MG63 (cell line): ENCODE results near the gene CRTC1. TPM values are rescaled to one million over a fixed set of nuclear protein-coding genes. Genes with fewer than 3 reads are reported as not detected.
A peak's percentile ranks its signal among the peaks of the same experiment; 100 is the strongest.

Experiments used
- DNase-seq: peaks from one replicate; pipeline ENCODE4 v3.0.0-alpha.2; 2020
- H3K27me3 ChIP-seq: fragments of 250-450 bp; sonication (Bioruptor Pico); 2 replicates; pipeline ENCODE4 v1.5.1; 2020; ENCODE audit warnings: mild to moderate bottlenecking, moderate library complexity
- H3K36me3 ChIP-seq: fragments of 250-450 bp; sonication (Bioruptor Pico); 2 replicates; pipeline ENCODE4 v1.5.1; 2020; ENCODE audit warnings: mild to moderate bottlenecking, moderate library complexity
- H3K4me3 ChIP-seq: fragments of 250-450 bp; sonication (Bioruptor Pico); 2 replicates; pipeline ENCODE4 v1.5.1; 2020; ENCODE audit warnings: mild to moderate bottlenecking, moderate library complexity
- H3K9me3 ChIP-seq: fragments of 250-450 bp; sonication (Bioruptor Pico); 2 replicates; pipeline ENCODE4 v1.5.1; 2020; ENCODE audit warnings: mild to moderate bottlenecking, moderate library complexity
- total RNA-seq: library from RNA; depleted of rRNA; stranded (reverse); fragments of >200 nt; shearing (Covaris generic); gene quantifications from 2 replicates; pipeline ENCODE4 v1.2.3, GENCODE V29; 2014; ENCODE audit warnings: low replicate concordance

Gene CRTC1
- total RNA-seq, 1 experiment from 2014 or later, result 3.6 TPM

DNA sequence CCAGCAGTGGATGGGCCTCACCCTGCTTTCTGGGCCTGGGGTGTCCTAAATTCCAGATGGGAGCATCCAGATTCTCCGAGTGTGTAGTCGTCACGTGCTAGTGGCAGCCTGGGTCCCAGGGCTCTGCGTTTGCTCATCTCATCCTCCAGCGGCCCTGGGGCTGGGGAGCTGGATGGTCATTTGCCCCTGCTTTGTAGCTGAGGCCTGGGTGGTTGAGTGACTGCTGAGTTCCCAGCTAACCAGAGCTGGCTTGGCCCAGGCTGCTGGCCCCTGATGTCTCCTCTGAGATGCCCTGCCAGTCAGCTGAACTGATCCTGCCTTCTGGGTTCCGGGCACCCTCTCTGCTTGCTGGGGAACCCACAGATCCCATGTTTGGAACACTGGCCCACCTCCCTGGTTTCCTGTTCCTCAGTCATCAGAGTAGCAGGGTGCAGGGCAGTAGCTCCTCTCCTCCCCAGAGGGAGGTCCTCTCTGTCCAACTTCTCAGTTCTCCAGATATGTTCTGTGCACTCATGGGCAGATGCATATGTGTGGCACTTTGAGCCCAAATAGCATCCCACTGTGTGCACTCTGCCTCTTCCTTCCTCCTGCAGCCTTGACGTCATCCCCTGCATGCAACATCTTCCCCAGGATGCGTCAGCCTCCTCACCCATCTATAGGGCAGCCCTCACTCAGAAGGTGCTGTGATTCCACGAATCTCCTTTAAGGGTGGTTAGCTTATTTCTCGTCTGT is 22.4 kb upstream of the CRTC1 start:
- no peaks in the 10 kb centered on the region for H3K9me3 ChIP-seq
- no peak for DNase-seq
- no peaks in the 10 kb centered on the region for H3K27me3 ChIP-seq
- no peaks in the 10 kb centered on the region; the same call in 1 of the 2 replicates for H3K36me3 ChIP-seq
- H3K4me3 ChIP-seq, result no peak overlapping the region

GRCh38 chr19:18662972-18663732 is 20.3 kb upstream of the CRTC1 start:
- Histone ChIP-seq H3K4me3 (no peak overlapping the region), H3K27me3 (no peaks in the 10 kb centered on the region), H3K9me3 (no peaks in the 10 kb centered on the region), H3K36me3 (peaks cover 4% of the 10 kb centered on the region)
- peak; percentile 70 for DNase-seq

DNA sequence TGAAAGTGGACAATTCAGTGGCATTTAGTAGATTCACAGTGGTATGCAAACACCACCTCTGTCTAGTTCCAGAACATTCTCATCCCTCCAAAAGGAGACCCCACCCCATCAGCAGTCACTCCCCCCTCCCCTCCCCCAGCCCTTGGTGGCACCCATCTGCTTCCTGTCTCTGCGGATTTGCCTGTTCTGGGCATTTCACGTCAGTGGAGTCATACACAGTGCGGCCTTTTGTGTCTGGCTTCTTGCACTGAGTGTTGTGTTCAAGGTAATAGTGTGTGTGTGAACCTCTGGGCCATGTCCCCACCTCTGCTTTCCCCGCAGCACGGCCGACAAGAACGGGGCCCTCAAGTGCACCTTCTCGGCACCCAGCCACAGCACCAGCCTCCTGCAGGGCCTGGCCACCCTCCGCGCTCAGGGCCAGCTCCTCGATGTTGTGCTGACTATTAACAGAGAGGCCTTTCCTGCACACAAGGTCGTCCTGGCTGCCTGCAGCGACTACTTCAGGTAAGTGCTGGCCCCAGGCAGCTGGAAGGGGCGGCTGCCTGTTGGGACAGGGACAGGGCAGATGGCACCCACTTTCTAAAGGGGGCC is 19.4 kb upstream of the CRTC1 start:
- H3K36me3 ChIP-seq, result peaks cover 6% of the 10 kb centered on the region
- DNase-seq, result no peak
- H3K27me3 ChIP-seq, result no peaks in the 10 kb centered on the region
- H3K4me3 ChIP-seq, result no peak overlapping the region
- H3K9me3 ChIP-seq, result no peaks in the 10 kb centered on the region

DNA sequence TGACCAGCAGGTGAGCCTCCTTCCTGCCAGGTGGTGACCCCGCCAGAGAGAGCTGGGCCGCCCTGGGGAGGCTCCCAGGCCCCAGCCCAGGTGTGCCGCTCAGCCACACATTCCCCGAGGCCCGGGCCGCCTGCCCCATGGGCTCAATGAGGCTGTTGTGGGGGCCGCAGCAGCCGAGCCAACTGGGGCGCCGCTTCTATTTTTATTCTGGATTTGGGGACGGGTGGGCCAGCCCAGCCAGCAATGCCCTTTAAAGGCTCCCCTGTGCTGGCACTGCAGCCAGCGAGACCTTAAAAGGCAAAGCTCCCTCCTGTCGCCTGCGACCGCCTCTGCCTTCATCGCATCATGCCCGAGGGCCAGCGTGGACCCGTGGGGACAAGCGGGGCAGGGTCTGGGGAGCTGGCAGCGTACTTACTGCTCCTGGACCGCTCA is 17.7 kb upstream of the CRTC1 start:
- Histone ChIP-seq H3K9me3 (no peaks in the 10 kb centered on the region), H3K27me3 (no peaks in the 10 kb centered on the region), H3K36me3 (peaks cover 12% of the 10 kb centered on the region), H3K4me3 (no peak overlapping the region)
- no peak for DNase-seq

DNA sequence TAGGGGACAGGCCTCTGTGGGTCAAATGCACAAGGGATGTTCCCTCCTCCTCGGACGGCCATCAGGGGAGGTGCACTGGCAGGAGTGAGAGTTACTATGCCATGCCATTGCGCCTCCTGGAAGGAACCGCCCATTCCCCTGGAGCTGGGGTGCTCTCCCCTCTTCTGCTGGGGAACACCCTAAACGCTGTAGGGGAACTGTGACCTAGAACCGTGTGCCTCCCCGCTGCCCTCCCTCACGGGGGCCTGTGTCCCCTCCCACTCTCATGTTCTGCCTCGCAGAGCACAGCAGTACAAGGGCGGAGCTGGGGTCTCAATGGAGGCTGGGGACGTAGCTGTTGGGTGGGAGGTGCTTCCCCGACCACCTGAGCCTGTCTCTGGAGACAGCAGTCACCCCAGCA is 17.2 kb upstream of the CRTC1 start:
- Histone ChIP-seq H3K9me3 (no peaks in the 10 kb centered on the region), H3K36me3 (peaks cover 13% of the 10 kb centered on the region), H3K4me3 (no peak overlapping the region), H3K27me3 (no peaks in the 10 kb centered on the region)
- DNase-seq, result no peak

- H3K9me3 ChIP-seq, result no peaks in the 10 kb centered on the region
- H3K36me3 ChIP-seq, result peaks cover 13% of the 10 kb centered on the region
- no peaks in the 10 kb centered on the region for H3K27me3 ChIP-seq
- DNase-seq, result no peak
- H3K4me3 ChIP-seq, result no peak overlapping the region
Observed at GRCh38 chr19:18666784-18667183, 16.7 kb upstream of the CRTC1 start.

DNA sequence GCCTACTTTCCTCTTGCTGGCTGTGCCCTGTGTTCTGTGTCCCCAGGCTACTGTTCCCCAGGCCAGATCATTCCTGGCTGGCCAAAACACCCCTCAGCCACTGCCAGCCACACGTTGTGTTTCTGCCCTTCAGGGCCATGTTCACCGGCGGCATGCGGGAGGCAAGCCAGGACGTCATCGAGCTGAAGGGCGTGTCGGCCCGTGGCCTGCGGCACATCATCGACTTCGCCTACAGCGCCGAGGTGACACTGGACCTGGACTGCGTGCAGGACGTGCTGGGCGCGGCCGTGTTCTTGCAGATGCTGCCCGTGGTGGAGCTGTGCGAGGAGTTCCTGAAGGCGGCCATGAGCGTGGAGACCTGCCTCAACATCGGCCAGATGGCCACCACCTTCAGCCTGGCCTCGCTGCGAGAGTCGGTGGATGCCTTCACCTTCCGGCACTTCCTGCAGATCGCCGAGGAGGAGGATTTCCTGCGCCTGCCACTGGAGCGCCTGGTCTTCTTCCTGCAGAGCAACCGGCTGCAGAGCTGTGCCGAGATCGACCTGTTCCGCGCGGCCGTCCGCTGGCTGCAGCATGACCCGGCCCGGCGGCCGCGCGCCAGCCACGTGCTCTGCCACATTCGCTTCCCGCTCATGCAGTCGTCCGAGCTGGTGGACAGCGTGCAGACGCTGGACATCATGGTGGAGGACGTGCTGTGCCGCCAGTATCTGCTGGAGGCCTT is 15.8 kb upstream of the CRTC1 start:
- Histone ChIP-seq H3K36me3 (peaks cover 13% of the 10 kb centered on the region), H3K4me3 (no peak overlapping the region), H3K27me3 (no peaks in the 10 kb centered on the region), H3K9me3 (no peaks in the 10 kb centered on the region)
- no peak for DNase-seq

- no peak for DNase-seq
- H3K9me3 ChIP-seq, result no peaks in the 10 kb centered on the region
- no peak overlapping the region for H3K4me3 ChIP-seq
- H3K36me3 ChIP-seq, result peaks cover 13% of the 10 kb centered on the region
- no peaks in the 10 kb centered on the region for H3K27me3 ChIP-seq
Observed at GRCh38 chr19:18668252-18668631, 15.2 kb upstream of the CRTC1 start.

GRCh38 chr19:18668744-18669523 is 14.5 kb upstream of the CRTC1 start:
- Histone ChIP-seq H3K9me3 (no peaks in the 10 kb centered on the region), H3K4me3 (no peak overlapping the region), H3K27me3 (no peaks in the 10 kb centered on the region), H3K36me3 (peaks cover 13% of the 10 kb centered on the region)
- no peak for DNase-seq

GRCh38 chr19:18669524-18669817 is 14.0 kb upstream of the CRTC1 start:
- H3K9me3 ChIP-seq, result no peaks in the 10 kb centered on the region
- no peaks in the 10 kb centered on the region for H3K27me3 ChIP-seq
- DNase-seq, result no peak

GRCh38 chr19:18669883-18670282 is 13.6 kb upstream of the CRTC1 start:
- H3K27me3 ChIP-seq, result no peaks in the 10 kb centered on the region
- DNase-seq, result no peak
- no peak overlapping the region for H3K4me3 ChIP-seq
- H3K9me3 ChIP-seq, result no peaks in the 10 kb centered on the region
- peaks cover 13% of the 10 kb centered on the region for H3K36me3 ChIP-seq

More at GRCh38 chr19:18669524-18669817, 14.0 kb upstream of the CRTC1 start:
- peaks cover 13% of the 10 kb centered on the region for H3K36me3 ChIP-seq
- no peak overlapping the region for H3K4me3 ChIP-seq

- no peaks in the 10 kb centered on the region for H3K9me3 ChIP-seq
- H3K4me3 ChIP-seq, result no peak overlapping the region
- no peak for DNase-seq
- H3K36me3 ChIP-seq, result peaks cover 13% of the 10 kb centered on the region
- H3K27me3 ChIP-seq, result no peaks in the 10 kb centered on the region
Observed at GRCh38 chr19:18670312-18670711, 13.2 kb upstream of the CRTC1 start.

DNA sequence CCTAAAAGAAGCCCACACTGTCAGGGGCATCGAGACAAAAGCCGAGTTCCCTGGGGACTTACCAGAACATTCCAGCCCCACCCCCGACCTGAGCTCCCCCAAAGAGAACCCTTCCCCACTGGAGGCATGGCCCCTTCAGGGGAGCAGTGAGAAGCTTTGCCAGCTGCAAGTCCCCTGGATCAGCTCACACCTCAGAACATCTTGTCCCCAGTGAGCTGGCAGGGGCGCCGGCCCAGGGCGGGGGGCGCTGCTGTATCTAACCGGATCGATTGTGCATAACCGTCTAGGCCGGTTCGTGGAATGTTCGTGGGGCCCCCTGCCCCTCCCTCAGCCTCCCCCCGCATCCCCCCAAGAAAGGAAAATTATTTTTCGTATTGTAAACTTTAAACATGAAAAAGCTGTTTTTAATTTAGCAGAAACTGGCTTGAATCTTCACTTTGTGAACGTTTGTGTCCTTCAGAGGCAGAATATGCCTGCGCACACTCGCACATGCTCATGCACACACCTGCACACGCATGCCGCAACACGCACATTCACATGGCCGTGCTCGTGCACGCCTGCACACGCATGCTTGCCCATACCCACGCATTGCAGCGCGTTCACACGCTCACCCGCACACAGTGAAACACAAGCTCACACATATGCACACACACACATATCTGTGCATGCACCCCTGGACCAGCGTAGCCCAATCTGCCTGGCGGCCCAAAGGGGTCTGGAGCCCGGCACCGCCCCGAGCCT is 12.0 kb upstream of the CRTC1 start:
- no peaks in the 10 kb centered on the region for H3K9me3 ChIP-seq
- no peak overlapping the region for H3K4me3 ChIP-seq
- peaks cover 13% of the 10 kb centered on the region for H3K36me3 ChIP-seq
- DNase-seq, result no peak
- H3K27me3 ChIP-seq, result no peaks in the 10 kb centered on the region

DNA sequence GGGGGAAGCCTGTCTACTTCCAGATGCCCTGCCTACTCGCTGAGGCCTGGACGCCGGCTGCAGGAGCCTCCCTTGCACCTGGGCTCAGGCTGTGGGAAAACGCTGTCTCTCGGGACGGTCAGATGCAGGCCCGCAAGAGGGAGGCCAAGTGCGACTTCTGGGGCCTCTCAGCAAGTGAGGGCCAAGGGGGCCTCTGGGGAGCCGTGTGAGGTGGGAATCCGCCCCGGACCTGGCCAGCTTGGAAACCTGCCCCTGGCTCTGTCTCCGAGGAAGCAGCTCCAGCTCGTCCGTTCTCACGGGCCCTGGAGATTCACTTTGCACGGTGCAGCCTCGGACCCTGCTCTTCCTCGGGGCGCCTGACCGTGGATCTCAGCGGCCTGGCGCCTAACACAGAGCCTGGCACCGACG is 11.4 kb upstream of the CRTC1 start:
- no peaks in the 10 kb centered on the region for H3K27me3 ChIP-seq
- no peak overlapping the region for H3K4me3 ChIP-seq
- peaks cover 13% of the 10 kb centered on the region for H3K36me3 ChIP-seq
- no peaks in the 10 kb centered on the region for H3K9me3 ChIP-seq
- DNase-seq, result no peak

- DNase-seq, result peak; percentile 87
- Histone ChIP-seq H3K4me3 (no peak overlapping the region), H3K27me3 (no peaks in the 10 kb centered on the region), H3K36me3 (peaks cover 10% of the 10 kb centered on the region; the same call in 1 of the 2 replicates), H3K9me3 (no peaks in the 10 kb centered on the region)
Observed at GRCh38 chr19:18672606-18673337, 10.7 kb upstream of the CRTC1 start.
